ENCODE measurements around the gene GFI1. TPM values are rescaled to one million over a fixed set of nuclear protein-coding genes. Genes with fewer than 3 reads are reported as not detected.

Gene GFI1
- total RNA-seq, 3 donors from 2014 or later = 0.80 to 1.5 (median 0.98) TPM

DNA sequence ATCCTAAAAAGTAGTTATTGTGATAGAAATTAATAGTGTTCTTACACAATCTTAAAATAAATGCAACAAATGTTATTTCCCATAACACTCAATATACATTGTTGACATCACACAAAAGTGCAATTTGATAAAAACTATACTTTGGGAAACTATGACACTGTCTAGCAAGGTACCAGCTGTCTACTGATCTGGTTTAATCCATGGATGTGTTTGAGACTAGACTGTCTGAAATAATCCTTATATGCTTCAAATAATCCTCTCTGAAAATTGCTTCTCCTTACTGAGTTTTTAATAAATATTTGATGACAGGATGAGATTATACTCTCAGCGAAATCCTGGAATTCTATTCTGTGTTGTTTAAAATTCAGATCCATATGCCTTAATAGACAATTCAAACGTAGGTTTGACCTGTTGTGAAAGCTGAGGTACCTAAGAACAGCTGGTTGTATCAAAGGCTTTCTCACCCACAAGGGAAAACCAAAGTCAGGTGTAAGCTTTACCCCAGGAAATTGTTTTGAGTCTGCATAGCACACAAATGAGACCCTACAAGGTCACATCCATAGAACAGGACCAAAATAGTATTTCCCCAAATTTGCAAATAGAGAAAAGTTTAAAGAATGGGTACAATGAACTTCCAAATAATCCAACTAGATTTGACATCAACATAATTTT lies 8.8 kb upstream of the GFI1 start:
- Histone ChIP-seq H3K27ac (no peak overlapping the region), H3K36me3 (no peaks in the 10 kb centered on the region), H3K9me3 (no peaks in the 10 kb centered on the region), H3K4me3 (no peak overlapping the region), H3K4me1 (no peaks in the 10 kb centered on the region), H3K27me3 (no peaks in the 10 kb centered on the region)
- intact Hi-C loops (cut with DNase I; ENCODE audit: low total_unique reads) = no loop called here
- TF ChIP-seq POLR2A (IDR thresholded peaks at IDR 0.05) = no peak
- TF ChIP-seq POLR2AphosphoS5 (IDR thresholded peaks at IDR 0.05) = no peak
- TF ChIP-seq, protein P1, sequence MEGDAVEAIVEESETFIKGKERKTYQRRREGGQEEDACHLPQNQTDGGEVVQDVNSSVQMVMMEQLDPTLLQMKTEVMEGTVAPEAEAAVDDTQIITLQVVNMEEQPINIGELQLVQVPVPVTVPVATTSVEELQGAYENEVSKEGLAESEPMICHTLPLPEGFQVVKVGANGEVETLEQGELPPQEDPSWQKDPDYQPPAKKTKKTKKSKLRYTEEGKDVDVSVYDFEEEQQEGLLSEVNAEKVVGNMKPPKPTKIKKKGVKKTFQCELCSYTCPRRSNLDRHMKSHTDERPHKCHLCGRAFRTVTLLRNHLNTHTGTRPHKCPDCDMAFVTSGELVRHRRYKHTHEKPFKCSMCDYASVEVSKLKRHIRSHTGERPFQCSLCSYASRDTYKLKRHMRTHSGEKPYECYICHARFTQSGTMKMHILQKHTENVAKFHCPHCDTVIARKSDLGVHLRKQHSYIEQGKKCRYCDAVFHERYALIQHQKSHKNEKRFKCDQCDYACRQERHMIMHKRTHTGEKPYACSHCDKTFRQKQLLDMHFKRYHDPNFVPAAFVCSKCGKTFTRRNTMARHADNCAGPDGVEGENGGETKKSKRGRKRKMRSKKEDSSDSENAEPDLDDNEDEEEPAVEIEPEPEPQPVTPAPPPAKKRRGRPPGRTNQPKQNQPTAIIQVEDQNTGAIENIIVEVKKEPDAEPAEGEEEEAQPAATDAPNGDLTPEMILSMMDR (IDR thresholded peaks at IDR 0.05) = no peak
- DNase-seq (ENCODE audit: low spot score in 2 of 2) = no peak

DNA sequence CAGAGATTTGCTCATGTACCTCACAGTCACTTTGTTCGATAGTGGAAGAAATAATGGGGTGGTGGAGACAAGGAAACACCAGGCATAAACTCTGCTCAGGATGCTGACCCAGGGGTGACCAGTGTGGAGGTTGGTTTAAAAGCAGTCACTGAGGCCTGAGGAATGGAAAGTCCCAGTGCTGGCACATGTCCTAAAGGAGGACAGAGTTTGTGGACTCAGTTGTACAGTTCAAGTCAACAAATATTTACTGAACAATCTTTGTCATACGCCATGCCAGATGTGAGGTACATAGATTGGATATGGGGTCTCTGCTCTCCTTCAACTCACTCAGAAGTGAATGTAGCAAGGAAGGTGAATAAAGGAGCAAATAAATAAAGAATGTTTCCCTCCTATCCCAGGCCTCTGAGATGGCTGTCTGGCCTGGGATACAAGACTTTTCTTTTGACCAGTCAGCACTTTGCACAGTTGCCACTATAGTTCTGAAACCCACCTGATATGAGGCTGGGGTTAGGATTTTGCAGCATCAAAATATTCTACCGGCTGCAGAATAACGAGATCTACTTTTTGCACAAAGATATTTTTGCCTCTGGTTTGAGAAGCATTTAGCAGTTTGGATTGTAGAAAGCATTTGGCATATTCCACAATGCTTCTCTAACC lies 7.9 kb upstream of the GFI1 start:
- TF ChIP-seq POLR2AphosphoS5 (IDR thresholded peaks at IDR 0.05) (no peak), POLR2A (IDR thresholded peaks at IDR 0.05) (no peak)
- TF ChIP-seq, protein P1 (IDR thresholded peaks at IDR 0.05) = no peak
- intact Hi-C loops (cut with DNase I; ENCODE audit: low total_unique reads) = no loop called here
- H3K9me3 ChIP-seq = no peaks in the 10 kb centered on the region
- no peaks in the 10 kb centered on the region for H3K27me3 ChIP-seq
- no peak overlapping the region for H3K4me3 ChIP-seq
- H3K27ac ChIP-seq = no peak overlapping the region
- DNase-seq (ENCODE audit: low spot score in 2 of 2) = no peak
- no peaks in the 10 kb centered on the region for H3K4me1 ChIP-seq
- no peaks in the 10 kb centered on the region for H3K36me3 ChIP-seq

DNA sequence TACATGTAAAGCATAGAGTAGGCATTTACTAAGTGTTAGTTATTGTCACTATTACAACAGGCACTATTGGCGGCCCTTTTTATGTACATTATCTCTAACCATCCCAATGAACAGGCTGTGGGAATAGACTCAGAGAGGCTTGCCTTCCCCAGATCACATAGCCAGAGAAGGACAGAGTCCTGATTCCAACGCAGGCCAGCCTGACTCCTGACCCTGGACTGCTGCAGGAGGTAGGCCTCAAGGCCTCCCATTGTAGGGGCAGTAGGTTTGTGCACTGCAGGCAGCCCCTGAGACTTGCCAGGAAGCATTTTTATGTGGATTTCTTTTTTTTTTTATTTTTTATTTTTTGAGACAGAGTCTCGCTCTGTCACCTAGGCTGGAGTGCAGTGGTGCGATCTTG lies 6.4 kb upstream of the GFI1 start:
- Histone ChIP-seq H3K4me3 (no peak overlapping the region), H3K36me3 (no peaks in the 10 kb centered on the region), H3K9me3 (no peaks in the 10 kb centered on the region), H3K4me1 (no peaks in the 10 kb centered on the region), H3K27me3 (no peaks in the 10 kb centered on the region), H3K27ac (no peak overlapping the region)
- no peak for DNase-seq (ENCODE audit: low spot score in 2 of 2)
- intact Hi-C loops (cut with DNase I; ENCODE audit: low total_unique reads) = no loop called here
- TF ChIP-seq POLR2AphosphoS5 (IDR thresholded peaks at IDR 0.05) = no peak
- TF ChIP-seq, protein P1 (IDR thresholded peaks at IDR 0.05) = no peak
- TF ChIP-seq POLR2A (IDR thresholded peaks at IDR 0.05) = no peak

DNA sequence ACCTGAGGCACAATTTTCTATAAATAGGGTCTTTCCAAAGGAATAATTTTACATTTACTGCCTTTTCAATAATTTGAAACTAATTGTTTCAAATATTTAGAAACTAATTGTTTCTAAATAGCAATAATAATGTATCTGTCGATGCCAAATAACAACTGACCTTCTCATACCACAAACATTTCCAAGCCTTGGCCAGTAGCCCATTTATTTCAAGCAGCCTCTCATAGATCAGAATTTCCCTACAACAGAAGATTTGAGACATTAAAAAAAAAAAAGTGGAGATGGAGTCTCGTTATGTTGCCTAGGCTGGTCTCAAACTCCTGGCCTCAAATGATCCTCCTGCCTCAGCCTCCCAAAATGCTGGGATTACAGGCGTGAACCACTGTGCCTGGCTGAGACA lies 2.1 kb upstream of the GFI1 start:
- intact Hi-C loops (cut with DNase I; ENCODE audit: low total_unique reads) = no loop called here
- H3K9me3 ChIP-seq = no peaks in the 10 kb centered on the region
- no peak for DNase-seq (ENCODE audit: low spot score in 2 of 2)
- H3K4me3 ChIP-seq = no peak overlapping the region
- H3K4me1 ChIP-seq = peaks cover 9 to 18% of the 10 kb centered on the region in 2 donors
- peaks cover 5 to 38% of the 10 kb centered on the region in 2 donors for H3K27me3 ChIP-seq
- TF ChIP-seq POLR2AphosphoS5 (IDR thresholded peaks at IDR 0.05) (no peak), POLR2A (IDR thresholded peaks at IDR 0.05) (no peak)
- TF ChIP-seq, protein P1 (IDR thresholded peaks at IDR 0.05) = no peak
- no peak overlapping the region for H3K27ac ChIP-seq
- no peaks in the 10 kb centered on the region for H3K36me3 ChIP-seq

DNA sequence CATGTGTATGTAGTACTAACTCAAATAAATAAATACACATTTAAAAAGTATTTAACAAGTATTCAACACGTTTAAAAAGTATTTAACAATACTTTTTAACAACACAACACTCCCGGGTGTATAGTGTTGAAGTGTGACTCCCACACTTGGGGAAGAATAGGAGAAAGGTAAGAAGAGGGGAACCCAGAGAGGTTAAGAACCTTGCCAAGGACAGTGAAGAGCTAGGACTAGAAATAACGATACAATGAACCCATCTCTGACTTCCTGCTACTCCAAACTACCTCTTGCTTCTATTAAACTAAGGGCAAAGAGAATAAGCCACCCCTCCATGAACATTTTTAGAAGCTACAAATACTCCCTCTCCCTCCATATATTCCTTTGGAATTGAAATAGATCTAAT lies 1.7 kb upstream of the GFI1 start:
- H3K36me3 ChIP-seq = no peaks in the 10 kb centered on the region
- no peak overlapping the region for H3K4me3 ChIP-seq
- no peak for DNase-seq (ENCODE audit: low spot score in 2 of 2)
- no peak overlapping the region for H3K27ac ChIP-seq
- intact Hi-C loops (cut with DNase I; ENCODE audit: low total_unique reads) = no loop called here
- H3K4me1 ChIP-seq = peaks cover 9 to 21% of the 10 kb centered on the region in 2 donors
- H3K9me3 ChIP-seq = no peaks in the 10 kb centered on the region
- TF ChIP-seq, protein P1 (IDR thresholded peaks at IDR 0.05) = no peak
- H3K27me3 ChIP-seq = peaks cover 6 to 43% of the 10 kb centered on the region in 2 donors

All from breast epithelium (tissue), 4 donors.